A673 (cell line): Measurements from ENCODE around the gene ETV6. TPM values are rescaled to one million over a fixed set of nuclear protein-coding genes. Genes with fewer than 3 reads are reported as not detected.

Source experiments
- BruUV-seq: library from RNA; stranded (reverse); fragments of 400-500 nt; replicated peaks from 2 replicates; lab custom pipeline; 2021; lab: Mats Ljungman, UMichigan
- CTCF ChIA-PET: fragments of 300-600 bp; sonication (Branson Sonifier 250); formaldehyde crosslinking; loops from one replicate; lab custom pipeline; 2022; ENCODE audit warnings: antibody characterized with exemption; lab: Charles Lee
- POLR2A ChIA-PET: fragments of 300-600 bp; sonication (Branson Sonifier 250); formaldehyde crosslinking; loops from one replicate; lab custom pipeline; 2022; ENCODE audit warnings: antibody characterized with exemption; ENCODE audit not compliant: low non-redundant PET; lab: Charles Lee
- DNase-seq: peaks from one replicate; pipeline ENCODE4 v3.0.0-alpha.2; 2015; ENCODE audit warnings: low spot score
- H3K27ac ChIP-seq: fragments of 200-600 bp; sonication (generic); 2 replicates; pipeline ENCODE4 v1.5.1; 2016; ENCODE audit warnings: mixed run types, low read depth, mild to moderate bottlenecking, mixed read lengths, antibody characterized with exemption, low read length; ENCODE audit not compliant: poor library complexity, severe bottlenecking
- H3K27me3 ChIP-seq: fragments of 200-600 bp; sonication (generic); replicated peaks from 2 replicates; pipeline ENCODE4 v1.6.1; 2017; ENCODE audit warnings: mixed run types, low read depth, mild to moderate bottlenecking, mixed read lengths, antibody characterized with exemption, low read length; ENCODE audit not compliant: insufficient read depth, poor library complexity
- H3K36me3 ChIP-seq: fragments of 200-600 bp; sonication (generic); 2 replicates; pipeline ENCODE4 v1.6.1; 2016; ENCODE audit warnings: mixed run types, mild to moderate bottlenecking, mixed read lengths, antibody characterized with exemption, low read length; ENCODE audit not compliant: insufficient read depth, poor library complexity, severe bottlenecking
- H3K4me1 ChIP-seq: fragments of 200-600 bp; sonication (generic); 2 replicates; pipeline ENCODE4 v1.6.1; 2017; ENCODE audit warnings: mixed run types, mild to moderate bottlenecking, mixed read lengths, antibody characterized with exemption, low read length; ENCODE audit not compliant: insufficient read depth, poor library complexity, severe bottlenecking
- H3K4me3 ChIP-seq: fragments of 200-600 bp; sonication (generic); 2 replicates; pipeline ENCODE4 v1.5.1; 2016; ENCODE audit warnings: low read depth, mixed run types, mild to moderate bottlenecking, mixed read lengths, low read length; ENCODE audit not compliant: poor library complexity, severe bottlenecking
- H3K9me3 ChIP-seq: fragments of 200-600 bp; sonication (generic); 2 replicates; pipeline ENCODE4 v1.6.1; 2016; ENCODE audit warnings: mixed run types, low read depth, mild to moderate bottlenecking, mixed read lengths, antibody characterized with exemption, low read length; ENCODE audit not compliant: poor library complexity, severe bottlenecking
- EZH2 ChIP-seq: fragments of 200-600 bp; sonication (generic); IDR thresholded peaks from 2 replicates; pipeline ENCODE4 v1.6.1; 2017; ENCODE audit warnings: borderline replicate concordance, low read depth, mild to moderate bottlenecking, mixed read lengths, antibody characterized with exemption, low read length; ENCODE audit not compliant: poor library complexity, severe bottlenecking
- intact Hi-C: fragments of 100-400 bp; cut with micrococcal nuclease; formaldehyde crosslinking; loops from one replicate; pipeline ENCODE4 v1.10.0; 2022; ENCODE audit not compliant: unreplicated experiment
- total RNA-seq: library from RNA; stranded (reverse); gene quantifications from 2 replicates; pipeline ENCODE4 v1.2.3, GENCODE V29; 2021
- TF ChIP-seq, protein P1 (sequence below): fragments of 300-800, 200-600 bp; sonication (generic); conservative IDR thresholded peaks from 2 replicates; pipeline ENCODE4 v1.5.1; 2017; ENCODE audit warnings: low read depth, mild to moderate bottlenecking, antibody characterized with exemption, low read length, moderate library complexity, mixed read lengths

Gene ETV6
- total RNA-seq, 1 experiment from 2014 or later: 32.4 TPM

DNA sequence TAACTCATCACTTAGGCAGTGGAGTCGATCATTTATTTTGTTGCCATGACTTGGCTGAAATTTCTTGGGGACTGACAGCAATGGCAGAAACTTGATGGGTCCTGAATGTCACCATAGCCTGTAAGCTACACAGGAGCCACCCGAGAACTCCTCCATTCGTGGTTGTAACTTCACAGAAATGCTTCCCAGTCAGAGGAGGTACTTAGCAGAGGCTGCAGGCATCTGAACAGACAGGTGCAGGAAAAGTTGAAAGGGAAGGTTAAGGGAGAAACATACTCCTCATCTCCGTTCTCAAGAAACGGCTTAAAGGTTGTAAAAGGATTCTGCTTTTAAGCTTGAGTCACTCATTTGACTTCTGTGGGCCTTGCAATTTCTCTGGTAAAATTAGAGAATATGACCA lies 47.7 kb downstream of the ETV6 start:
- Histone ChIP-seq H3K27me3 (no peaks in the 10 kb centered on the region), H3K36me3 (no peaks in the 10 kb centered on the region), H3K27ac (no peak overlapping the region), H3K4me3 (no peak overlapping the region), H3K4me1 (no peaks in the 10 kb centered on the region), H3K9me3 (no peaks in the 10 kb centered on the region)
- ChIA-PET CTCF (no interaction called here), POLR2A (no interaction called here)
- no peak for DNase-seq
- intact Hi-C loops: no loop called here
- TF ChIP-seq EZH2: no peak
- TF ChIP-seq, protein P1, sequence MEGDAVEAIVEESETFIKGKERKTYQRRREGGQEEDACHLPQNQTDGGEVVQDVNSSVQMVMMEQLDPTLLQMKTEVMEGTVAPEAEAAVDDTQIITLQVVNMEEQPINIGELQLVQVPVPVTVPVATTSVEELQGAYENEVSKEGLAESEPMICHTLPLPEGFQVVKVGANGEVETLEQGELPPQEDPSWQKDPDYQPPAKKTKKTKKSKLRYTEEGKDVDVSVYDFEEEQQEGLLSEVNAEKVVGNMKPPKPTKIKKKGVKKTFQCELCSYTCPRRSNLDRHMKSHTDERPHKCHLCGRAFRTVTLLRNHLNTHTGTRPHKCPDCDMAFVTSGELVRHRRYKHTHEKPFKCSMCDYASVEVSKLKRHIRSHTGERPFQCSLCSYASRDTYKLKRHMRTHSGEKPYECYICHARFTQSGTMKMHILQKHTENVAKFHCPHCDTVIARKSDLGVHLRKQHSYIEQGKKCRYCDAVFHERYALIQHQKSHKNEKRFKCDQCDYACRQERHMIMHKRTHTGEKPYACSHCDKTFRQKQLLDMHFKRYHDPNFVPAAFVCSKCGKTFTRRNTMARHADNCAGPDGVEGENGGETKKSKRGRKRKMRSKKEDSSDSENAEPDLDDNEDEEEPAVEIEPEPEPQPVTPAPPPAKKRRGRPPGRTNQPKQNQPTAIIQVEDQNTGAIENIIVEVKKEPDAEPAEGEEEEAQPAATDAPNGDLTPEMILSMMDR: no peak
- no TSS peak for BruUV-seq

DNA sequence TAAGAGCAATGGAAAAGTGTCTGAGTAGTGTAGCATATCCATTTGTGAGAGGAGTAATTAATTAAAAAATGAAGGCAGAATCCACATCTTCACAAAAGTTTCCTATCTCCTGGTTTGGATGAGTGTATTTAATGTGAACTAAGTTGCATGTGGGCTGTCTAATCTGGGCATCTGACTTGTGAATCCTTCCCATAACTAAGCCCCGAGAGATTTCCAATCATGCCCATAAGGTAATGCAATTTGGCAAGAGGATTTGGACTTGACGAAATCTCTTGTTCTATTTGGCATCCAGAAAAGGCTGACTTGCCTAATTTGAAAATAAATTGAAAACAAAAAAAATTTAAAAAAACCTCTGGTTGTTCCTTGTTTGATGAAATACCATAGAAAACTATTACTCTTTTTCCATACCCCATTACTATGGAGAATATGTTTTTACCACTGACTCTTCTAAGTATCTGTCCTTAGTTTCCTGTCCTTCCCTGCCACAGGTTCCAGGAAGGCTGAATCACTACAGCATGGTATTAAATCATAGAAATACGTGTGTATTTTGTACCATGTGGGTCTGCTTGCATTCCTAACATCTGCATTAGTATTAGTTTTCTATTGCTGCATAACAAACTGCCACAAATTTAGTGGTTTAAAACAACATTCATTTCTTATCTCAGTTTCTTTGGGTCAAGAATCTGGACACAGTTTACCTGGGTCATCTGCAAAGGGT lies 48.4 kb downstream of the ETV6 start:
- intact Hi-C loops: no loop called here
- TF ChIP-seq, protein P1: no peak
- TF ChIP-seq EZH2: no peak
- H3K27me3 ChIP-seq: no peaks in the 10 kb centered on the region
- H3K4me3 ChIP-seq: no peak overlapping the region
- BruUV-seq: no TSS peak
- no peak overlapping the region for H3K27ac ChIP-seq
- H3K9me3 ChIP-seq: no peaks in the 10 kb centered on the region
- CTCF ChIA-PET: no interaction called here
- no peaks in the 10 kb centered on the region for H3K4me1 ChIP-seq
- no peak for DNase-seq
- POLR2A ChIA-PET: no interaction called here
- no peaks in the 10 kb centered on the region for H3K36me3 ChIP-seq

DNA sequence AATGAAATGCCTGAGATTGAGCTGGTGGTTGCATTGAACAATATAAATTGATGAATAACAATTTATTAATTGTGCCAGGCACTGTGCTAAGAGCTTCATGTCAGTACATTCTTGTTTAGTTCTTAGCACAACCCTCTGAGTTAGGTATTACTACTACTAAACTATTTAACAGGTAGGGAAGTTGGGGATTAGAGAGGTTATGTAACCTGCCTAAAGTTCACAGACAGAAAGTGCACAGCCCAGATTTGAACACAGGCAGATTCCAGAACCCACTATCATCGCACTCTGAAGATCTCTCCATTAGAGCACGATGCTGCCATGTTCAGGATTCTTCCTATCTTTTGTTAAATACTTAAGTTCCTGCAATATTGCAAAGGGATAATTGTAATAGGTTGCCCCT lies 49.3 kb downstream of the ETV6 start:
- ChIA-PET CTCF (no interaction called here), POLR2A (interaction anchor here (0.7 kb wide), 1 partner anchor 34 kb away, joined by 3 read pairs; no protein-coding TSS in a partner anchor)
- no peak for TF ChIP-seq EZH2
- TF ChIP-seq, protein P1: no peak
- Histone ChIP-seq H3K36me3 (no peaks in the 10 kb centered on the region), H3K27me3 (no peaks in the 10 kb centered on the region), H3K9me3 (no peaks in the 10 kb centered on the region), H3K27ac (no peak overlapping the region), H3K4me1 (no peaks in the 10 kb centered on the region), H3K4me3 (no peak overlapping the region)
- intact Hi-C loops: no loop called here
- no peak for DNase-seq
- no TSS peak for BruUV-seq
